IMR-90 (cell line): Measurements from ENCODE around the gene CTCF. TPM values are rescaled to one million over a fixed set of nuclear protein-coding genes. Genes with fewer than 3 reads are reported as not detected.
A peak's percentile ranks its signal among the peaks of the same experiment; 100 is the strongest.

Experiments
- ATAC-seq: fragments of 200-7000 bp; cut with Tn5 transposase; 2 replicates; pipeline ENCODE4 v1.9.1; 2020; ENCODE audit warnings: low read depth, mild to moderate bottlenecking, moderate library complexity
- BruUV-seq: library from RNA; stranded (reverse); fragments of 400-500 nt; replicated peaks from 2 replicates; lab custom pipeline; 2021; lab: Mats Ljungman, UMichigan
- CTCF ChIA-PET: fragments of 300-600 bp; formaldehyde crosslinking; extraction: SDS; loops from one replicate; lab custom pipeline; 2021; ENCODE audit warnings: antibody characterized with exemption; lab: Yijun Ruan, JAX
- POLR2A ChIA-PET: fragments of 300-600 bp; sonication (Branson Sonifier 250); formaldehyde crosslinking; loops from one replicate; lab custom pipeline; 2022; ENCODE audit warnings: antibody characterized with exemption; ENCODE audit not compliant: unreplicated experiment; lab: Charles Lee
- DNase-seq: peaks from one replicate; pipeline ENCODE4 v3.0.0; 2013
- H2AFZ ChIP-seq: replicated peaks from 2 replicates; pipeline ENCODE3; 2013; ENCODE audit warnings: low read length, mild to moderate bottlenecking; ENCODE audit not compliant: poor library complexity
- H2AK5ac ChIP-seq: 2 replicates; pipeline ENCODE4 v1.6.1; 2013; ENCODE audit warnings: low read depth, low read length, inconsistent platforms
- H2AK9ac ChIP-seq: replicated peaks from 2 replicates; pipeline ENCODE3; 2013; ENCODE audit warnings: mild to moderate bottlenecking, low read depth, low read length, moderate library complexity; ENCODE audit not compliant: poor library complexity
- H2BK120ac ChIP-seq: 2 replicates; pipeline ENCODE4 v1.6.1; 2013; ENCODE audit warnings: low read depth, low read length, inconsistent platforms
- H2BK15ac ChIP-seq: 3 replicates; pipeline ENCODE4 v1.6.1; 2013; ENCODE audit warnings: low read depth, low read length, inconsistent platforms
- H2BK20ac ChIP-seq: 2 replicates; pipeline ENCODE4 v1.6.1; 2013; ENCODE audit warnings: low read depth, mild to moderate bottlenecking, inconsistent platforms, low read length, moderate library complexity
- H2BK5ac ChIP-seq: 2 replicates; pipeline ENCODE4 v1.6.1; 2013; ENCODE audit warnings: mild to moderate bottlenecking, low read depth, low read length, inconsistent platforms; ENCODE audit not compliant: poor library complexity, severe bottlenecking
- H3K14ac ChIP-seq: replicated peaks from 2 replicates; pipeline ENCODE4 v1.6.1; 2013; ENCODE audit warnings: low read depth, low read length, inconsistent platforms
- H3K18ac ChIP-seq: 2 replicates; pipeline ENCODE4 v1.6.1; 2013; ENCODE audit warnings: low read depth, low read length, control low read depth
- H3K23ac ChIP-seq: 2 replicates; pipeline ENCODE4 v1.6.1; 2013; ENCODE audit warnings: low read depth, low read length, inconsistent platforms
- H3K27ac ChIP-seq: 2 replicates; pipeline ENCODE4 v1.5.1; 2013; ENCODE audit warnings: mild to moderate bottlenecking, control low read depth, low read length; ENCODE audit not compliant: insufficient read depth
- H3K27me3 ChIP-seq: 2 replicates; pipeline ENCODE4 v1.6.1; 2013; ENCODE audit warnings: low read length; ENCODE audit not compliant: control insufficient read depth, insufficient read depth
- H3K36me3 ChIP-seq: 2 replicates; pipeline ENCODE4 v1.6.1; 2013; ENCODE audit warnings: low read length, mixed read lengths; ENCODE audit not compliant: control insufficient read depth, insufficient read depth
- H3K4ac ChIP-seq: 2 replicates; pipeline ENCODE4 v1.6.1; 2013; ENCODE audit warnings: low read depth, low read length, inconsistent platforms
- H3K4me1 ChIP-seq: 2 replicates; pipeline ENCODE4 v1.6.1; 2013; ENCODE audit warnings: low read length, mixed read lengths; ENCODE audit not compliant: control insufficient read depth, insufficient read depth
- H3K4me2 ChIP-seq: 2 replicates; pipeline ENCODE4 v1.6.1; 2013; ENCODE audit warnings: low read depth, mild to moderate bottlenecking, control low read depth, low read length, moderate library complexity
- H3K4me3 ChIP-seq: 2 replicates; pipeline ENCODE4 v1.5.1; 2013; ENCODE audit warnings: low read depth, mild to moderate bottlenecking, control low read depth, low read length, moderate library complexity; ENCODE audit not compliant: insufficient read depth
- H3K56ac ChIP-seq: 2 replicates; pipeline ENCODE4 v1.6.1; 2013; ENCODE audit warnings: low read length, inconsistent platforms; ENCODE audit not compliant: insufficient read depth; ENCODE audit errors: extremely low read depth
- H3K79me1 ChIP-seq, 2 experiments: 2 replicates each; pipeline ENCODE4 v1.6.1; 2013; ENCODE audit warnings: low read length in 2 of 2, inconsistent platforms in 1 of 2, low read depth in 1 of 2
- H3K9ac ChIP-seq: 2 replicates; pipeline ENCODE4 v1.6.1; 2013; ENCODE audit warnings: low read depth, low read length, control low read depth
- H3K9me1 ChIP-seq: 2 replicates; pipeline ENCODE4 v1.6.1; 2013; ENCODE audit warnings: low read length, inconsistent platforms; ENCODE audit not compliant: insufficient read depth
- H3K9me3 ChIP-seq: 2 replicates; pipeline ENCODE4 v1.6.1; 2013; ENCODE audit warnings: low read length; ENCODE audit not compliant: control insufficient read depth, insufficient read depth
- H4K20me1 ChIP-seq: 2 replicates; pipeline ENCODE4 v1.6.1; 2013; ENCODE audit warnings: low read length, inconsistent platforms; ENCODE audit not compliant: insufficient read depth
- H4K5ac ChIP-seq: 2 replicates; pipeline ENCODE4 v1.6.1; 2013; ENCODE audit warnings: mild to moderate bottlenecking, low read depth, low read length, control low read depth
- H4K8ac ChIP-seq, 2 experiments: 2 replicates each; pipeline ENCODE4 v1.6.1; 2013; ENCODE audit warnings: low read depth in 2 of 2, low read length in 2 of 2, control low read depth in 1 of 2, inconsistent platforms in 1 of 2
- H4K91ac ChIP-seq: 2 replicates; pipeline ENCODE4 v1.6.1; 2013; ENCODE audit warnings: low read depth, low read length, inconsistent platforms; ENCODE audit not compliant: insufficient read depth
- CTCF ChIP-seq: conservative IDR thresholded peaks from 2 replicates; pipeline ENCODE4 v1.5.1; 2012; ENCODE audit warnings: mild to moderate bottlenecking, low read depth, low read length, improper control_type of control experiment
- ELK1 ChIP-seq: fragments of 150-350 bp; IDR thresholded peaks from 2 replicates; pipeline ENCODE4 v1.6.1; 2016; ENCODE audit warnings: low read depth, mild to moderate bottlenecking, low read length, moderate library complexity, borderline replicate concordance
- MAZ ChIP-seq: IDR thresholded peaks from 2 replicates; pipeline ENCODE4 v1.6.1; 2012; ENCODE audit warnings: low read depth, mild to moderate bottlenecking, low read length, improper control_type of control experiment, moderate library complexity, borderline replicate concordance
- SMC3 ChIP-seq: fragments of 150-350 bp; IDR thresholded peaks from 2 replicates; pipeline ENCODE4 v1.6.1; 2016; ENCODE audit warnings: low read depth, mild to moderate bottlenecking, antibody characterized with exemption, low read length, moderate library complexity
- WGBS, 2 experiments: methylation state at CpG; one replicate each; pipeline versions ENCODE4 v1.1.5 to v1.1.7; 2013; ENCODE audit warnings: missing lambda C conversion rate in 2 of 2; ENCODE audit not compliant: insufficient read length in 1 of 2; ENCODE audit errors: extremely low coverage in 2 of 2; 5-methylcytosine and 5-hydroxymethylcytosine counted together
- dilution Hi-C: fragments of 300-500 bp; cut with HindIII; formaldehyde crosslinking; loops from one replicate; pipeline ENCODE4 v1.14.3; 2018; ENCODE audit warnings: low sequenced_read_pairs; ENCODE audit not compliant: unreplicated experiment
- in situ Hi-C: fragments of 300-500 bp; cut with MboI; formaldehyde crosslinking; loops from 3 replicates; pipeline ENCODE4 v1.14.3; 2019; ENCODE audit warnings: low sequenced_read_pairs, inconsistent platforms, mixed read lengths
- intact Hi-C: fragments of 100-400 bp; cut with micrococcal nuclease; formaldehyde crosslinking; loops from 2 replicates; pipeline ENCODE4 v1.10.0; 2022
- polyA plus RNA-seq, 3 experiments: library from polyadenylated mRNA; depleted of rRNA; stranded (reverse); fragments of >200 nt; gene quantifications; 2 replicates each; pipeline ENCODE4 v1.2.3, GENCODE V29; 2012; ENCODE audit warnings: low replicate concordance in 1 of 3
- total RNA-seq: library from RNA; depleted of rRNA; stranded (reverse); fragments of >200 nt; gene quantifications from 2 replicates; pipeline ENCODE4 v1.2.3, GENCODE V29; 2012

The CTCF gene
- total and polyA plus RNA-seq, 2 of the 4 experiments (the other 2 are of a cell fraction): 16.1 to 22.8 TPM

DNA sequence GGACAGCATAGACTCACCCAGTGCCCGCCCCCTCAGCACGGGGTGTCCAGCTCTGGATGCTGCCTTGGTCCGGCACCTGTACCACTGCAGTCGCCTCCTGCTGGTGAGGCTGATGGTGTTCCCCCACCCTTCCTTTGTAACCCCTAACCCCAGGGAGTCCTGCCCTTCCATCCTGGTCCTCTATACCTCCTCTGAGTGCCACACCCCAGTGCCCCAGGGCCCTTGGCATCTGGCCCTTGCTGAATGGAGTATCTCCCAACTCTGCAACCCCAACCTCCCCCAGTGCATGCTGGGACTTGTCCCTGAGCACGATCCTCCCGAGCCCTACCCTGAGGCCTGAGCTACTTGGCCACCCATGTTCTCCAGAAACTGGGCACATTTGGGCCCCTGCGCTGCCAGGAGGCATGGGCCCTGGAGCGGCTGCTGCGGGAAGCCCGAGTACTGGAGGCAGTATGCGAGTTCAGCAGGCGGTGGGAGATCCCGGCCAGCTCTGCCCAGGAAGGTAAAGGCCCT is 17.9 kb upstream of the CTCF start:
- no peak overlapping the region for H3K27ac ChIP-seq
- H3K9ac ChIP-seq: no peak overlapping the region
- intact Hi-C loops (no loop called here), dilution Hi-C loops (no loop called here), in situ Hi-C loops (loop anchor here (25.0 kb wide), 1 partner anchor 393 kb away; the partner anchor contains the start of genes CTRL, LCAT and PSMB10)
- H4K8ac ChIP-seq: no peak overlapping the region
- H2BK20ac ChIP-seq: no peak overlapping the region
- no peak overlapping the region for H3K4ac ChIP-seq
- peak overlapping the region; percentile 19 for H2AK9ac ChIP-seq
- no peaks in the 10 kb centered on the region for H3K27me3 ChIP-seq
- WGBS, 2 experiments: 99% methylated on average over 7 of the region's 13 CpGs; no CpG with 5 or more reads in 1 of the 2 experiments
- no peak overlapping the region for H3K4me3 ChIP-seq
- H3K4me2 ChIP-seq: no peak overlapping the region
- no peaks in the 10 kb centered on the region for H3K9me3 ChIP-seq
- H2AFZ ChIP-seq: no peak overlapping the region
- TF ChIP-seq MAZ (no peak), CTCF (peak; percentile 13; the same call in 1 of the 2 replicates), ELK1 (no peak), SMC3 (no peak)
- H3K79me1 ChIP-seq: peaks cover 11 to 61% of the 10 kb centered on the region in 2 experiments
- no peak overlapping the region for H3K14ac ChIP-seq
- no peaks in the 10 kb centered on the region for H3K4me1 ChIP-seq
- BruUV-seq: no TSS peak
- H2BK120ac ChIP-seq: no peak overlapping the region
- H2BK5ac ChIP-seq: no peak overlapping the region
- H4K20me1 ChIP-seq: peaks cover 73% of the 10 kb centered on the region
- peaks cover 85% of the 10 kb centered on the region for H3K36me3 ChIP-seq
- CTCF ChIA-PET: no interaction called here
- H4K5ac ChIP-seq: no peak overlapping the region
- ATAC-seq (no peak), DNase-seq (no peak)
- no peak overlapping the region for H3K23ac ChIP-seq
- H2AK5ac ChIP-seq: no peak overlapping the region
- H3K9me1 ChIP-seq: peaks cover 17% of the 10 kb centered on the region
- H3K56ac ChIP-seq: no peak overlapping the region
- H3K18ac ChIP-seq: no peak overlapping the region
- POLR2A ChIA-PET: no interaction called here
- H2BK15ac ChIP-seq: no peak overlapping the region
- H4K91ac ChIP-seq: no peak overlapping the region
